Epithelial cell of proximal tubule (primary cell): ENCODE results near the gene ELL3. TPM values are rescaled to one million over a fixed set of nuclear protein-coding genes. Genes with fewer than 3 reads are reported as not detected.

ENCODE experiments used
- DNase-seq: peaks from one replicate; pipeline ENCODE4 v3.0.0-alpha.2; 2011; ENCODE audit warnings: low read depth
- H3K4me3 ChIP-seq: 2 replicates; pipeline ENCODE4 v1.5.1; 2011; ENCODE audit warnings: low read depth, mild to moderate bottlenecking, low read length
- CTCF ChIP-seq: conservative IDR thresholded peaks from 2 replicates; pipeline ENCODE4 v1.5.1; 2012; ENCODE audit warnings: low read depth, mild to moderate bottlenecking, low read length
- total RNA-seq: library from RNA; depleted of rRNA; stranded (reverse); fragments of >200 nt; gene quantifications from 2 replicates; pipeline ENCODE4 v1.2.3, GENCODE V29; 2015

ELL3 gene
- total RNA-seq, 1 donor from 2014 or later, result 5.1 TPM

GRCh38 chr15:43771816-43772215 is 5.0 kb downstream of the ELL3 start:
- no peak for DNase-seq
- no peak overlapping the region for H3K4me3 ChIP-seq
- TF ChIP-seq CTCF, result no peak

- TF ChIP-seq CTCF, result peak; percentile 86
- H3K4me3 ChIP-seq, result no peak overlapping the region
- DNase-seq, result no peak
These were observed 7.1 kb downstream of the ELL3 start for GRCh38 chr15:43769584-43770228.

- DNase-seq, result no peak
- no peak overlapping the region for H3K4me3 ChIP-seq
- TF ChIP-seq CTCF, result no peak
These were observed 12.8 kb downstream of the ELL3 start for GRCh38 chr15:43763819-43764446.

- no peak overlapping the region for H3K4me3 ChIP-seq
- TF ChIP-seq CTCF, result no peak
- no peak for DNase-seq
These were observed 13.9 kb downstream of the ELL3 start for GRCh38 chr15:43762824-43763223.

- no peak for TF ChIP-seq CTCF
- no peak overlapping the region for H3K4me3 ChIP-seq
- no peak for DNase-seq
These were observed 24.9 kb downstream of the ELL3 start for GRCh38 chr15:43751885-43752284.

GRCh38 chr15:43749690-43750345 is 26.9 kb downstream of the ELL3 start:
- TF ChIP-seq CTCF, result no peak
- no peak overlapping the region for H3K4me3 ChIP-seq
- DNase-seq, result no peak
